ENCODE results near the gene MAPRE2.

Gene MAPRE2

GRCh38 chr18:35127201-35127600 lies 86.0 kb downstream of the MAPRE2 start:
- H3K4me3 ChIP-seq (ENCODE audit: low read depth in 1 of 5, low read length in 5 of 5) = no peak overlapping the region
- no peaks in the 10 kb centered on the region for H3K27me3 ChIP-seq (ENCODE audit: control insufficient read depth in 5 of 5, insufficient read depth in 4 of 5, low read length in 5 of 5)
- no peak overlapping the region for H3K27ac ChIP-seq (ENCODE audit: low read depth, low read length)
- peaks cover 9 to 36% (median 29%) of the 10 kb centered on the region in 5 donors for H3K36me3 ChIP-seq (ENCODE audit: control insufficient read depth in 5 of 5, insufficient read depth in 5 of 5, low read length in 5 of 5)
- no peak overlapping the region for H3K9ac ChIP-seq (ENCODE audit: low read length in 5 of 5)
- no peaks in the 10 kb centered on the region for H3K9me3 ChIP-seq (ENCODE audit: control insufficient read depth in 5 of 5, low read length in 5 of 5)
- H3K4me1 ChIP-seq (ENCODE audit: control insufficient read depth in 5 of 5, insufficient read depth in 5 of 5, low read length in 5 of 5) = peaks cover 0 to 11% (median 0%) of the 10 kb centered on the region in 5 donors

- no peaks in the 10 kb centered on the region for H3K27me3 ChIP-seq (ENCODE audit: control insufficient read depth in 5 of 5, insufficient read depth in 4 of 5, low read length in 5 of 5)
- H3K27ac ChIP-seq (ENCODE audit: low read depth, low read length) = no peak overlapping the region
- peaks cover 10 to 50% (median 41%) of the 10 kb centered on the region in 5 donors for H3K36me3 ChIP-seq (ENCODE audit: control insufficient read depth in 5 of 5, insufficient read depth in 5 of 5, low read length in 5 of 5)
- H3K9me3 ChIP-seq (ENCODE audit: control insufficient read depth in 5 of 5, low read length in 5 of 5) = no peaks in the 10 kb centered on the region
- no peak overlapping the region for H3K9ac ChIP-seq (ENCODE audit: low read length in 5 of 5)
- peaks cover 0 to 13% (median 0%) of the 10 kb centered on the region in 5 donors for H3K4me1 ChIP-seq (ENCODE audit: control insufficient read depth in 5 of 5, insufficient read depth in 5 of 5, low read length in 5 of 5)
- H3K4me3 ChIP-seq (ENCODE audit: low read depth in 1 of 5, low read length in 5 of 5) = no peak overlapping the region
Observed at GRCh38 chr18:35128675-35129074, 87.5 kb downstream of the MAPRE2 start.

- Histone ChIP-seq H3K4me3 (ENCODE audit: low read depth in 1 of 5, low read length in 5 of 5) (no peak overlapping the region), H3K36me3 (ENCODE audit: control insufficient read depth in 5 of 5, insufficient read depth in 5 of 5, low read length in 5 of 5) (peaks cover 10 to 55% (median 46%) of the 10 kb centered on the region in 5 donors), H3K4me1 (ENCODE audit: control insufficient read depth in 5 of 5, insufficient read depth in 5 of 5, low read length in 5 of 5) (peaks cover 0 to 13% (median 0%) of the 10 kb centered on the region in 5 donors), H3K27me3 (ENCODE audit: control insufficient read depth in 5 of 5, insufficient read depth in 4 of 5, low read length in 5 of 5) (no peaks in the 10 kb centered on the region), H3K9ac (ENCODE audit: low read length in 5 of 5) (no peak overlapping the region), H3K9me3 (ENCODE audit: control insufficient read depth in 5 of 5, low read length in 5 of 5) (no peaks in the 10 kb centered on the region), H3K27ac (ENCODE audit: low read depth, low read length) (no peak overlapping the region)
Observed at GRCh38 chr18:35130236-35130635, 89.0 kb downstream of the MAPRE2 start.

GRCh38 chr18:35131387-35132020 lies 90.3 kb downstream of the MAPRE2 start:
- Histone ChIP-seq H3K36me3 (ENCODE audit: control insufficient read depth in 5 of 5, insufficient read depth in 5 of 5, low read length in 5 of 5) (peaks cover 10 to 64% (median 54%) of the 10 kb centered on the region in 5 donors), H3K27ac (ENCODE audit: low read depth, low read length) (no peak overlapping the region), H3K4me3 (ENCODE audit: low read depth in 1 of 5, low read length in 5 of 5) (no peak overlapping the region), H3K4me1 (ENCODE audit: control insufficient read depth in 5 of 5, insufficient read depth in 5 of 5, low read length in 5 of 5) (peaks cover 0 to 18% (median 0%) of the 10 kb centered on the region in 5 donors), H3K9me3 (ENCODE audit: control insufficient read depth in 5 of 5, low read length in 5 of 5) (no peaks in the 10 kb centered on the region), H3K27me3 (ENCODE audit: control insufficient read depth in 5 of 5, insufficient read depth in 4 of 5, low read length in 5 of 5) (no peaks in the 10 kb centered on the region), H3K9ac (ENCODE audit: low read length in 5 of 5) (no peak overlapping the region)

- H3K9me3 ChIP-seq (ENCODE audit: control insufficient read depth in 5 of 5, low read length in 5 of 5) = no peaks in the 10 kb centered on the region
- H3K27ac ChIP-seq (ENCODE audit: low read depth, low read length) = no peak overlapping the region
- peaks cover 0 to 18% (median 0%) of the 10 kb centered on the region in 5 donors for H3K4me1 ChIP-seq (ENCODE audit: control insufficient read depth in 5 of 5, insufficient read depth in 5 of 5, low read length in 5 of 5)
- no peaks in the 10 kb centered on the region for H3K27me3 ChIP-seq (ENCODE audit: control insufficient read depth in 5 of 5, insufficient read depth in 4 of 5, low read length in 5 of 5)
- no peak overlapping the region for H3K4me3 ChIP-seq (ENCODE audit: low read depth in 1 of 5, low read length in 5 of 5)
- peaks cover 10 to 64% (median 50%) of the 10 kb centered on the region in 5 donors for H3K36me3 ChIP-seq (ENCODE audit: control insufficient read depth in 5 of 5, insufficient read depth in 5 of 5, low read length in 5 of 5)
- H3K9ac ChIP-seq (ENCODE audit: low read length in 5 of 5) = no peak overlapping the region
Observed at GRCh38 chr18:35132021-35132902, 91.0 kb downstream of the MAPRE2 start.

- peaks cover 4 to 69% (median 48%) of the 10 kb centered on the region in 5 donors for H3K36me3 ChIP-seq (ENCODE audit: control insufficient read depth in 5 of 5, insufficient read depth in 5 of 5, low read length in 5 of 5)
- no peaks in the 10 kb centered on the region for H3K27me3 ChIP-seq (ENCODE audit: control insufficient read depth in 5 of 5, insufficient read depth in 4 of 5, low read length in 5 of 5)
- H3K9ac ChIP-seq (ENCODE audit: low read length in 5 of 5) = no peak overlapping the region
- no peaks in the 10 kb centered on the region for H3K9me3 ChIP-seq (ENCODE audit: control insufficient read depth in 5 of 5, low read length in 5 of 5)
- no peak overlapping the region for H3K4me3 ChIP-seq (ENCODE audit: low read depth in 1 of 5, low read length in 5 of 5)
- H3K27ac ChIP-seq (ENCODE audit: low read depth, low read length) = no peak overlapping the region
- H3K4me1 ChIP-seq (ENCODE audit: control insufficient read depth in 5 of 5, insufficient read depth in 5 of 5, low read length in 5 of 5) = peaks cover 0 to 18% (median 0%) of the 10 kb centered on the region in 5 donors
Observed at GRCh38 chr18:35134190-35134730, 93.0 kb downstream of the MAPRE2 start.

- no peaks in the 10 kb centered on the region for H3K9me3 ChIP-seq (ENCODE audit: control insufficient read depth in 5 of 5, low read length in 5 of 5)
- peaks cover 0 to 18% (median 0%) of the 10 kb centered on the region in 5 donors for H3K4me1 ChIP-seq (ENCODE audit: control insufficient read depth in 5 of 5, insufficient read depth in 5 of 5, low read length in 5 of 5)
- no peak overlapping the region for H3K4me3 ChIP-seq (ENCODE audit: low read depth in 1 of 5, low read length in 5 of 5)
- H3K9ac ChIP-seq (ENCODE audit: low read length in 5 of 5) = no peak overlapping the region
- peaks cover 4 to 69% (median 41%) of the 10 kb centered on the region in 5 donors for H3K36me3 ChIP-seq (ENCODE audit: control insufficient read depth in 5 of 5, insufficient read depth in 5 of 5, low read length in 5 of 5)
- no peaks in the 10 kb centered on the region for H3K27me3 ChIP-seq (ENCODE audit: control insufficient read depth in 5 of 5, insufficient read depth in 4 of 5, low read length in 5 of 5)
- H3K27ac ChIP-seq (ENCODE audit: low read depth, low read length) = no peak overlapping the region
Observed at GRCh38 chr18:35134791-35135531, 93.7 kb downstream of the MAPRE2 start.

- Histone ChIP-seq H3K9ac (ENCODE audit: low read length in 5 of 5) (no peak overlapping the region), H3K9me3 (ENCODE audit: control insufficient read depth in 5 of 5, low read length in 5 of 5) (no peaks in the 10 kb centered on the region), H3K4me1 (ENCODE audit: control insufficient read depth in 5 of 5, insufficient read depth in 5 of 5, low read length in 5 of 5) (peaks cover 0 to 17% (median 0%) of the 10 kb centered on the region in 5 donors), H3K27me3 (ENCODE audit: control insufficient read depth in 5 of 5, insufficient read depth in 4 of 5, low read length in 5 of 5) (no peaks in the 10 kb centered on the region), H3K27ac (ENCODE audit: low read depth, low read length) (no peak overlapping the region), H3K36me3 (ENCODE audit: control insufficient read depth in 5 of 5, insufficient read depth in 5 of 5, low read length in 5 of 5) (peaks cover 4 to 74% (median 53%) of the 10 kb centered on the region in 5 donors), H3K4me3 (ENCODE audit: low read depth in 1 of 5, low read length in 5 of 5) (no peak overlapping the region)
Observed at GRCh38 chr18:35136248-35136647, 95.0 kb downstream of the MAPRE2 start.

- H3K27me3 ChIP-seq (ENCODE audit: control insufficient read depth in 5 of 5, insufficient read depth in 4 of 5, low read length in 5 of 5) = no peaks in the 10 kb centered on the region
- no peak overlapping the region for H3K9ac ChIP-seq (ENCODE audit: low read length in 5 of 5)
- H3K36me3 ChIP-seq (ENCODE audit: control insufficient read depth in 5 of 5, insufficient read depth in 5 of 5, low read length in 5 of 5) = peaks cover 4 to 74% (median 53%) of the 10 kb centered on the region in 5 donors
- no peak overlapping the region for H3K27ac ChIP-seq (ENCODE audit: low read depth, low read length)
- H3K4me3 ChIP-seq (ENCODE audit: low read depth in 1 of 5, low read length in 5 of 5) = no peak overlapping the region
- H3K9me3 ChIP-seq (ENCODE audit: control insufficient read depth in 5 of 5, low read length in 5 of 5) = no peaks in the 10 kb centered on the region
- H3K4me1 ChIP-seq (ENCODE audit: control insufficient read depth in 5 of 5, insufficient read depth in 5 of 5, low read length in 5 of 5) = peaks cover 0 to 10% (median 0%) of the 10 kb centered on the region in 5 donors
Observed at GRCh38 chr18:35136885-35137284, 95.7 kb downstream of the MAPRE2 start.

Measured in subcutaneous abdominal adipose tissue (tissue), 5 donors.